Astrocyte of the spinal cord (primary cell): ENCODE results near the gene MARCHF9.

Source experiments
- DNase-seq: peaks from one replicate; pipeline ENCODE4 v3.0.0; 2011; ENCODE audit warnings: low read depth, low spot score
- H3K4me3 ChIP-seq: 2 replicates; pipeline ENCODE4 v1.5.1; 2011; ENCODE audit warnings: low read depth, mild to moderate bottlenecking, low read length, moderate library complexity
- in situ Hi-C: cut with HindIII; loops from 2 replicates; pipeline ENCODE4 v1.10.0; 2017; ENCODE audit warnings: low sequenced_read_pairs
- TF ChIP-seq, protein P1 (sequence below): IDR thresholded peaks from 2 replicates; pipeline ENCODE4 v1.5.1; 2012; ENCODE audit warnings: low read depth, mild to moderate bottlenecking, low read length, inconsistent platforms

MARCHF9 gene

DNA sequence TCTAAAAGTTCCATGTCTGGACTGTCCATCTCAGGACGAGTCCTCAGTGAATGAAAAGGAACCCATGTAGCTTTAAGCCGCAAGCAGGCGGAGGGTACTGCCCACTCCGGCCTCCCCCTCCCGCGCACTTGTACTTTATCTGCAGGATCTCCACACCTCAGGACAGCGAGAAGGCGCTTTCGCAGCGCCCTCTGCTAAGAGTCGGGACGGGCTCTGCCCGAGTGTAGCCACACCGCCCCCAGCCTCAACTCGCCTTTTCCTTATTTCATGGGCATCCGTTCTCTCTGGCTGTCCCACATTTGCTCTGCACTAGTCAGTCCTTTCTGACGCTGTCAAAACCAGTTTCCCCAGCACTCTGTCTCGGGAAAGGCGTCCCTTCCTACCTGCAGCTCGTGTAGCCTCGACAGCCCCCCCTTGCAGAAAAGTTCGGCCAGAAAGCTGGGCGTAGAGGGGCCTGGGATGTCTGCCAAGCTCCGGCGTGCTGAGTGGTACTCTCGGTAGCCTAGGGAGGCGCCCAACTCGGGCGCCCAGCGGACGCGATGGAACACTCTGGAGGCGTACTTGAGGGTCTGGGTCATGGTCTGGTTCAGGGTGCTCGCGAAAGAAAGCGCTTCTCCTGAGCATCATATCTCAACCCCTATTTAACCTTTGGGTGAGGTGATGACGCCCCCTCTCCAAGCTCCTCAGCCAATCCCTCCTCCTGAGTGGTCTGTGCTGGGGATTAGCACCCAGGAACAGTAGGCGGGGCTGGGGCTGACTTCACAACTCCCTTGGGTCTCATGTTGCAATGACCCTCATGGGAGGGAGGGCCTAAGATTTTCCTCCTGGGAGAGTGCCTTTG lies 11.8 kb downstream of the MARCHF9 start, which contains the start of gene CYP27B1:
Gene CYP27B1 (minus strand): TSS at position 615 of the 841 bp plus-strand sequence. CDS start 37 bp downstream, at position 578.
- TF ChIP-seq, protein P1, sequence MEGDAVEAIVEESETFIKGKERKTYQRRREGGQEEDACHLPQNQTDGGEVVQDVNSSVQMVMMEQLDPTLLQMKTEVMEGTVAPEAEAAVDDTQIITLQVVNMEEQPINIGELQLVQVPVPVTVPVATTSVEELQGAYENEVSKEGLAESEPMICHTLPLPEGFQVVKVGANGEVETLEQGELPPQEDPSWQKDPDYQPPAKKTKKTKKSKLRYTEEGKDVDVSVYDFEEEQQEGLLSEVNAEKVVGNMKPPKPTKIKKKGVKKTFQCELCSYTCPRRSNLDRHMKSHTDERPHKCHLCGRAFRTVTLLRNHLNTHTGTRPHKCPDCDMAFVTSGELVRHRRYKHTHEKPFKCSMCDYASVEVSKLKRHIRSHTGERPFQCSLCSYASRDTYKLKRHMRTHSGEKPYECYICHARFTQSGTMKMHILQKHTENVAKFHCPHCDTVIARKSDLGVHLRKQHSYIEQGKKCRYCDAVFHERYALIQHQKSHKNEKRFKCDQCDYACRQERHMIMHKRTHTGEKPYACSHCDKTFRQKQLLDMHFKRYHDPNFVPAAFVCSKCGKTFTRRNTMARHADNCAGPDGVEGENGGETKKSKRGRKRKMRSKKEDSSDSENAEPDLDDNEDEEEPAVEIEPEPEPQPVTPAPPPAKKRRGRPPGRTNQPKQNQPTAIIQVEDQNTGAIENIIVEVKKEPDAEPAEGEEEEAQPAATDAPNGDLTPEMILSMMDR = no peak
- peak within 1 kb of the TSS; percentile 16 for H3K4me3 ChIP-seq
- DNase-seq = no peak
- in situ Hi-C loops = no loop called here

DNA sequence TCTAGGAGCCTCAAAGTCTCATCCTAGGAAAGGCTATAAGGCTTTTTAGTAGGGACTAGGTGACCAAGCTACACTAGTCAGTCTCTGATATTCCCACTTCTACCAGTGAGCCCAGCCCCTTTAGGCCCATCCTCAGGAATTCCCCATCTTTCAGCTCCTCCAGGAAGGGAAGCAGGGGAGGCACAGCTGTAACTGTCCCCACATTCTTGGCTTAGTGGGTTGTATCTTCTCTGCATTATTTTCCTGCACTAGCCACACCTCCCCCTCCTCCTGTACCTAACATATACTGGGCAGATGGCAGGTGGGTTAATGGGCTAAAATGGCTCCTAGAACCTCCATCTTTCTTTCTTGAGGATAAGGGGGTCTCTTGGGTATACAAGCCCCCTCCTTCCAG lies 12.4 kb downstream of the MARCHF9 start:
- no peak for DNase-seq
- in situ Hi-C loops = no loop called here
- no peak overlapping the region for H3K4me3 ChIP-seq
- TF ChIP-seq, protein P1 = no peak

DNA sequence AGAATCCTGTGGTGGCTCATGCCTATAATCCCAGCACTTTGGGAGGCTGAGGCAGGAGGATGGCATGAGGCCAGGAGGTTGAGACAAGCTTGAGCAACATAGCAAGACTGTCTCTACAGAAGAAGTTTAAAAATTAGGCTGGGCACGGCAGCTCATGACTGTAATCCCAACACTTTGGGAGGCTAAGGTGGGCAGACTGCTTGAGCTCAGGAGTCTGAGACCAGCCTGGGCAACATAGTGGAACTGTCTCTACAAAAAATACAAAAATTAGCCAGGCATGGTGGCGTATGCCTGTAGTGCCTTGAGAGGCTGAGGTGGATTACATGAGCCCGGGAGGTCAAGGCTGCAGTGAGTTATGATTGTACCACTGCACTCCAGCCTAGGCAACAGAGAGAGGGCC lies 13.0 kb downstream of the MARCHF9 start:
- H3K4me3 ChIP-seq = no peak overlapping the region
- DNase-seq = no peak
- in situ Hi-C loops = no loop called here
- TF ChIP-seq, protein P1 = no peak

DNA sequence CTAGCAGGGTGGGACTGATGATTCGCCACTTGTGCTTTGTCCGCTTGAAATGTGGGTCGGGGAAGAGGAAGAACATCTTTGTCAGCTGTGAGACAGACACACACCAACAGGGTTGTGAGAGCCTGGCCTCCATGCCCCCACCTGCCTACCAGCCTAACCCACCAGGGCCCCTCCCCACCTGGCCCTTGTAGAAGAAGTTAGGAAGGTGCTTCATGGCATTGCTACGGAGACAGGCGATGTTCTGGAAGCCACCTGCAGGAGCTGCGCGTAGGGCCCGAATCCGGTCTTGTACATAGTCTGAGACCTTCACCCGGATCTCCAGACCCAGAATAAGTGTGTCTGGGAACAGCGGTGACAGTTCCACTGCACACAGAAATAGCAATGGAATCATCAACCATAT lies 14.7 kb downstream of the MARCHF9 start:
- TF ChIP-seq, protein P1 = no peak
- in situ Hi-C loops = no loop called here
- DNase-seq = no peak
- H3K4me3 ChIP-seq = no peak overlapping the region

DNA sequence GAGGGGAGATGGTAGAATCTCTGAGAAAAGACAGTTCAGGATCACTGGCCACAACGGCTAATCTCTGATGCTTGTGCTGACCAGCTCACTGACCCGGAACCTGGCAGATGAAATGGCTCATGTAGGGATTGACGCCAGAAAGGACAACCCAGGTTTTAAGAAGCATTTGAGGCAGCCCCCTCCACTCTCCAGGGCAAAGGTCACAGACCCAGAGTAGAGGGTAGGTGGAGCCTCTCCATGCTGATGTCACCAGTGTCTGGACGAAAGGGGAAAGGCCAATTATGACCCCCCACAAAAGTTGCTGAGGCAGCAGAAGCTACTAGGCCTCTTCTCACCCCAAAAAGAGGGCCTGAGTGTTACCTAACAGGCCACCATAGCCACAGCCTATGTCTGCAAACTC lies 15.8 kb downstream of the MARCHF9 start:
- no peak for DNase-seq
- TF ChIP-seq, protein P1 = no peak
- no peak overlapping the region for H3K4me3 ChIP-seq
- in situ Hi-C loops = no loop called here

DNA sequence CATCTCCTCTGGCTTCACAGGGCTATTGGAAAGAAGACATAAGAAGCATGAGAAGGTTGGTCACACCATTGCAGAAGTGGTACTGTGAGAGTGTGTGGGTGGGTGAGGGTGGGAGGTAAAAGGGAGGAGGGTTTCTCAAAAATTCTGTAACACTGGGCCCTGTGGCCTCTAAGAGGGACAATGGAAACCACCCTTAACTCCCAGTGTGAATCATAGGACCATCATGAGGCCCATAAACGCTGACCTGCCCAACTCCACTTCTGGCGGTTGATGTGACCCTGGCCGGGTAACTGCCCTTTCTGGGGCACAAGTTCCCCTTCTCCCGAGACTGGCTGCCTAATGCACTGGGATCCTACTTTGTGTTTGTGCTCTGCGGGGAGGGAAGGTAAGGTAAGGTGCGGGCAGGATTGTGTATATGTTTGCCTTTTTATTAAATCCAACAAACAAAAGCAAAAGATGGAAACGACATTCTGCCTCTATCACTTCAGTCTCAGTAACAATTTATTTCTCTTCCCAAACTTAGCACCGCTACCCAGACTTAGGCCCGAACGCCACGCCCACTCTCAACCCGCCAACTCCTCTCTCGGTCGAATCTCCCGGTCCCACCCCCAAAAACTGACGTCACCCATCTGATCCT lies 16.5 kb downstream of the MARCHF9 start:
- H3K4me3 ChIP-seq = peak overlapping the region; percentile 70
- DNase-seq = no peak
- TF ChIP-seq, protein P1 = no peak
- in situ Hi-C loops = no loop called here
